ENCODE measurements around the gene SKI. TPM values are rescaled to one million over a fixed set of nuclear protein-coding genes. Genes with fewer than 3 reads are reported as not detected.

The SKI gene
- total and polyA plus RNA-seq, 2 of the 8 experiments (the other 6 are each of a cell fraction or from before 2014, with no cell fraction given), result 8.3 to 87.6 TPM

DNA sequence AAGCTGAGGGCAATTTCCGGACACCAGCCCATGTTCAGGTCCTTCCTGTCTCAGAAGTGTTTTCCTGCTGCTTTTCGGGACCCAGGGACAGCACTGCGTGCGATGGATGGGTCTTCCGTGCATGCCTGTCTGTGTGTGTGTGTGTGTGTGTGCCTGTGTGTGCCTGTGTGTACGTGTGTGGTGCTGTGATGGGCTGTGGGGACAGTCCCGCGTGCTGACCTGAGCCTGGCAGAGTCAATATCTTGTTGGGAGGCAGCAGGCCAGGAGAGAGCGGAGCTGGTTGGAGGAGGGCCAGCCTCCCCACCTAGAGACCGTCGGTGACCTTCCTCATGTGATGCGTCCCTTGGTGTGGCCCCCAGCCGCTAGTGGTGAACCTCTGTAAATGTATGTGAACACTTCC, 13.7 kb downstream of the SKI start (continued):
- TF ChIP-seq, protein P1, sequence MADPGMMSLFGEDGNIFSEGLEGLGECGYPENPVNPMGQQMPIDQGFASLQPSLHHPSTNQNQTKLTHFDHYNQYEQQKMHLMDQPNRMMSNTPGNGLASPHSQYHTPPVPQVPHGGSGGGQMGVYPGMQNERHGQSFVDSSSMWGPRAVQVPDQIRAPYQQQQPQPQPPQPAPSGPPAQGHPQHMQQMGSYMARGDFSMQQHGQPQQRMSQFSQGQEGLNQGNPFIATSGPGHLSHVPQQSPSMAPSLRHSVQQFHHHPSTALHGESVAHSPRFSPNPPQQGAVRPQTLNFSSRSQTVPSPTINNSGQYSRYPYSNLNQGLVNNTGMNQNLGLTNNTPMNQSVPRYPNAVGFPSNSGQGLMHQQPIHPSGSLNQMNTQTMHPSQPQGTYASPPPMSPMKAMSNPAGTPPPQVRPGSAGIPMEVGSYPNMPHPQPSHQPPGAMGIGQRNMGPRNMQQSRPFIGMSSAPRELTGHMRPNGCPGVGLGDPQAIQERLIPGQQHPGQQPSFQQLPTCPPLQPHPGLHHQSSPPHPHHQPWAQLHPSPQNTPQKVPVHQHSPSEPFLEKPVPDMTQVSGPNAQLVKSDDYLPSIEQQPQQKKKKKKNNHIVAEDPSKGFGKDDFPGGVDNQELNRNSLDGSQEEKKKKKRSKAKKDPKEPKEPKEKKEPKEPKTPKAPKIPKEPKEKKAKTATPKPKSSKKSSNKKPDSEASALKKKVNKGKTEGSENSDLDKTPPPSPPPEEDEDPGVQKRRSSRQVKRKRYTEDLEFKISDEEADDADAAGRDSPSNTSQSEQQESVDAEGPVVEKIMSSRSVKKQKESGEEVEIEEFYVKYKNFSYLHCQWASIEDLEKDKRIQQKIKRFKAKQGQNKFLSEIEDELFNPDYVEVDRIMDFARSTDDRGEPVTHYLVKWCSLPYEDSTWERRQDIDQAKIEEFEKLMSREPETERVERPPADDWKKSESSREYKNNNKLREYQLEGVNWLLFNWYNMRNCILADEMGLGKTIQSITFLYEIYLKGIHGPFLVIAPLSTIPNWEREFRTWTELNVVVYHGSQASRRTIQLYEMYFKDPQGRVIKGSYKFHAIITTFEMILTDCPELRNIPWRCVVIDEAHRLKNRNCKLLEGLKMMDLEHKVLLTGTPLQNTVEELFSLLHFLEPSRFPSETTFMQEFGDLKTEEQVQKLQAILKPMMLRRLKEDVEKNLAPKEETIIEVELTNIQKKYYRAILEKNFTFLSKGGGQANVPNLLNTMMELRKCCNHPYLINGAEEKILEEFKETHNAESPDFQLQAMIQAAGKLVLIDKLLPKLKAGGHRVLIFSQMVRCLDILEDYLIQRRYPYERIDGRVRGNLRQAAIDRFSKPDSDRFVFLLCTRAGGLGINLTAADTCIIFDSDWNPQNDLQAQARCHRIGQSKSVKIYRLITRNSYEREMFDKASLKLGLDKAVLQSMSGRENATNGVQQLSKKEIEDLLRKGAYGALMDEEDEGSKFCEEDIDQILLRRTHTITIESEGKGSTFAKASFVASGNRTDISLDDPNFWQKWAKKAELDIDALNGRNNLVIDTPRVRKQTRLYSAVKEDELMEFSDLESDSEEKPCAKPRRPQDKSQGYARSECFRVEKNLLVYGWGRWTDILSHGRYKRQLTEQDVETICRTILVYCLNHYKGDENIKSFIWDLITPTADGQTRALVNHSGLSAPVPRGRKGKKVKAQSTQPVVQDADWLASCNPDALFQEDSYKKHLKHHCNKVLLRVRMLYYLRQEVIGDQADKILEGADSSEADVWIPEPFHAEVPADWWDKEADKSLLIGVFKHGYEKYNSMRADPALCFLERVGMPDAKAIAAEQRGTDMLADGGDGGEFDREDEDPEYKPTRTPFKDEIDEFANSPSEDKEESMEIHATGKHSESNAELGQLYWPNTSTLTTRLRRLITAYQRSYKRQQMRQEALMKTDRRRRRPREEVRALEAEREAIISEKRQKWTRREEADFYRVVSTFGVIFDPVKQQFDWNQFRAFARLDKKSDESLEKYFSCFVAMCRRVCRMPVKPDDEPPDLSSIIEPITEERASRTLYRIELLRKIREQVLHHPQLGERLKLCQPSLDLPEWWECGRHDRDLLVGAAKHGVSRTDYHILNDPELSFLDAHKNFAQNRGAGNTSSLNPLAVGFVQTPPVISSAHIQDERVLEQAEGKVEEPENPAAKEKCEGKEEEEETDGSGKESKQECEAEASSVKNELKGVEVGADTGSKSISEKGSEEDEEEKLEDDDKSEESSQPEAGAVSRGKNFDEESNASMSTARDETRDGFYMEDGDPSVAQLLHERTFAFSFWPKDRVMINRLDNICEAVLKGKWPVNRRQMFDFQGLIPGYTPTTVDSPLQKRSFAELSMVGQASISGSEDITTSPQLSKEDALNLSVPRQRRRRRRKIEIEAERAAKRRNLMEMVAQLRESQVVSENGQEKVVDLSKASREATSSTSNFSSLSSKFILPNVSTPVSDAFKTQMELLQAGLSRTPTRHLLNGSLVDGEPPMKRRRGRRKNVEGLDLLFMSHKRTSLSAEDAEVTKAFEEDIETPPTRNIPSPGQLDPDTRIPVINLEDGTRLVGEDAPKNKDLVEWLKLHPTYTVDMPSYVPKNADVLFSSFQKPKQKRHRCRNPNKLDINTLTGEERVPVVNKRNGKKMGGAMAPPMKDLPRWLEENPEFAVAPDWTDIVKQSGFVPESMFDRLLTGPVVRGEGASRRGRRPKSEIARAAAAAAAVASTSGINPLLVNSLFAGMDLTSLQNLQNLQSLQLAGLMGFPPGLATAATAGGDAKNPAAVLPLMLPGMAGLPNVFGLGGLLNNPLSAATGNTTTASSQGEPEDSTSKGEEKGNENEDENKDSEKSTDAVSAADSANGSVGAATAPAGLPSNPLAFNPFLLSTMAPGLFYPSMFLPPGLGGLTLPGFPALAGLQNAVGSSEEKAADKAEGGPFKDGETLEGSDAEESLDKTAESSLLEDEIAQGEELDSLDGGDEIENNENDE (IDR thresholded peaks at IDR 0.05; ENCODE audit: insufficient replicate concordance, low read length), result no peak
- TF ChIP-seq CREB1 (IDR thresholded peaks at IDR 0.05), result no peak
- no peak for TF ChIP-seq FOSL1 (IDR thresholded peaks at IDR 0.05; ENCODE audit: insufficient read depth, low read depth, low read length)
- no peak for TF ChIP-seq HDAC2 (IDR thresholded peaks at IDR 0.05; ENCODE audit: borderline replicate concordance in 1 of 2, low read depth in 2 of 2, low read length in 2 of 2)
- no peak for TF ChIP-seq RNF2 (IDR thresholded peaks at IDR 0.05; ENCODE audit: borderline replicate concordance, low read depth, low read length, missing control alignments, poor library complexity, severe bottlenecking)
- TF ChIP-seq, protein P2, sequence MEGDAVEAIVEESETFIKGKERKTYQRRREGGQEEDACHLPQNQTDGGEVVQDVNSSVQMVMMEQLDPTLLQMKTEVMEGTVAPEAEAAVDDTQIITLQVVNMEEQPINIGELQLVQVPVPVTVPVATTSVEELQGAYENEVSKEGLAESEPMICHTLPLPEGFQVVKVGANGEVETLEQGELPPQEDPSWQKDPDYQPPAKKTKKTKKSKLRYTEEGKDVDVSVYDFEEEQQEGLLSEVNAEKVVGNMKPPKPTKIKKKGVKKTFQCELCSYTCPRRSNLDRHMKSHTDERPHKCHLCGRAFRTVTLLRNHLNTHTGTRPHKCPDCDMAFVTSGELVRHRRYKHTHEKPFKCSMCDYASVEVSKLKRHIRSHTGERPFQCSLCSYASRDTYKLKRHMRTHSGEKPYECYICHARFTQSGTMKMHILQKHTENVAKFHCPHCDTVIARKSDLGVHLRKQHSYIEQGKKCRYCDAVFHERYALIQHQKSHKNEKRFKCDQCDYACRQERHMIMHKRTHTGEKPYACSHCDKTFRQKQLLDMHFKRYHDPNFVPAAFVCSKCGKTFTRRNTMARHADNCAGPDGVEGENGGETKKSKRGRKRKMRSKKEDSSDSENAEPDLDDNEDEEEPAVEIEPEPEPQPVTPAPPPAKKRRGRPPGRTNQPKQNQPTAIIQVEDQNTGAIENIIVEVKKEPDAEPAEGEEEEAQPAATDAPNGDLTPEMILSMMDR (IDR thresholded peaks at IDR 0.05; ENCODE audit: control extremely low read depth in 1 of 3, insufficient read depth in 1 of 3, low read depth in 1 of 3, low read length in 3 of 3), result no peak
- no peak for TF ChIP-seq CHD2 (IDR thresholded peaks at IDR 0.05; ENCODE audit: low read length)
- no peak for TF ChIP-seq HDAC6 (IDR thresholded peaks at IDR 0.05; ENCODE audit: low read depth, low read length)

Data from H1 (cell line).